HG02588 (cell line): ENCODE data around the gene PDE8A.

Source experiments
- ATAC-seq: cut with Tn5 transposase; IDR thresholded peaks from one replicate; pipeline ENCODE4 v1.9.1; 2021; ENCODE audit warnings: mild to moderate bottlenecking, moderate library complexity; ENCODE audit not compliant: unreplicated experiment

PDE8A gene

DNA sequence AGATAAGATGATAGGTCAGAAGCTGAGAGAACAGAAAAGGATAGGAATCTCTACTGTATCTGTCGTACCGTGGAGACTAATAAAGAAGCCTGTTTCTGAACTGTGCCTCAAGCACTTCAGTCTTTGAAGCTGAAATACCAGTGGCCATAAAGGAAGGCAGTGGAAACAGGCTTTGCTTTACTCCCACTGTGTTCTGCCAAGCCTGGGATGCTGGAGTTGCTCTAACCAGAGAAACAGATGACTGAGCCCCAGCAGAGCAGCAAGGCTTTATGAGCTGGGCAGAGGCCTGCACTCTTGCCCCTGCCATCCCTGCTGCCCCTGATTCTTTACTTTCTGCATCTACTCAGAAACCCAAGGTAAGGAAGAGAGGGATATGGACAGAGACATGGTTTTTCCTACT is 89.4 kb downstream of the PDE8A start:
- no peak for ATAC-seq

DNA sequence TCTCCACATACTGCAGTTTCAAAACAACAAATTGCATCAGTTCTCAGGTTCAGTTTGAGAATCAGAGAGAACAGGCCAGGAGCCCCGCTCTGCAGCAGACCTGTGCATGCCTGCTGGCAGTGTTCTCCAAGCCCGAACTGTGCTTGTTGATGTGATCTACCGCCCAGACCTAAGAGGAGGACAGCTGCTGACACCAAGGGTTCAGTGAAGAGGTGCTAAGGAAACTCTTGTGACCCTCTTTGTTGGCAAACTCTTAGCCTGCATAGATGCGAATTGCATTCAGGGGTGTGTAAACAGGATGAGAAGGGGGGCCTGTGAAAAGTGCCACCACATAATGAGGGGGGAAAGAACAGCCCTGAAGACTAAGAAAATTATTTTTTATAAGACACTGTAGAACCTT is 89.8 kb downstream of the PDE8A start:
- no peak for ATAC-seq

DNA sequence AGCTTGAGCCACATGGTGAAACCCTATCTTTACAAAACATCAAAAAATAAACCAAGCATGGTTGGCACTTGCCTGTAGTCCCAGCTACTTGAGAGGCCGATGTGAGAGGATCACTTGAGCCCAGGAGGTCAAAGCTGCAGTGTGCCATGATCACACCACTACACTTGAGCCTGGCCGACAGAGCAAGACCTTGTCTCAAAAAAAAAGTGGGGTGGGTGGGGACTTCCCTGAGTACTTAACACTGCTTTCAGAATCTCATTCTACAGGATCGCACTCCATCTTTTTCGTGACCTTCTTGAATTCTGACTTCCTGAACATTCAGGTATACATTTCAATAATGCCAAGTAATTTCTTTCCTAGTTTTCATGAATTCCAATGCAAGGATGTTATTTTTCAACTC is 91.3 kb downstream of the PDE8A start:
- ATAC-seq: no peak

DNA sequence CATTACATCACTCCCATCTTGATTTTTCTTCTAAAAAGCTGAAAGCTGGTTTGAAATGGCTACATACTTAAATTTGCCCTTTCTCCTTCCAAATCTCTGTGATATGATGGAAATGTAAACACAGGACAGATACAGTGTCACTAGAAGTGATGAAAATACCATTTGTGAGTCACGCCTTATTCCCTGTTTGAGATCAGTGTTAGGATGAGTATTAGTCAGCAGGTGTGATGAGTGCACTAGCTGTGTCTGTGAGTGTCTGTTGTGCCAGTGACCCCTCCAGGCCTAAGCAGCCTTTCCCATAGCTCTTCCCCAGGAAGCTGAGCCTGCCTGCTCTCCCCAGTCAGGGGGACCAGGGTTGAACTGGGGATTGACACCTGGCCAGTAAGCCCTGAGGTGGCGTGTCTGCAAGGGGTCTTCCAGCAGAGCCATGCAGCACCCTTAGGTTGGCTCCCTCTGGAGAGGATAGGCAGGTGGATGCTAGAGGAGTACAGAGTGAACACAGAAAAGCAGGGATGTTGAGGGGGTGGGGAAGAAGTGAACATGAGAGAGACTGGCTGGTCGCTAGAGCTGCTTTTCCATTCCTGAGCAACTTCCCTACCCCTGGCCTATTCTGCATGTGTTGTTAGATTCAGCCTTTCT is 92.0 kb downstream of the PDE8A start:
- ATAC-seq: peak; percentile 77

DNA sequence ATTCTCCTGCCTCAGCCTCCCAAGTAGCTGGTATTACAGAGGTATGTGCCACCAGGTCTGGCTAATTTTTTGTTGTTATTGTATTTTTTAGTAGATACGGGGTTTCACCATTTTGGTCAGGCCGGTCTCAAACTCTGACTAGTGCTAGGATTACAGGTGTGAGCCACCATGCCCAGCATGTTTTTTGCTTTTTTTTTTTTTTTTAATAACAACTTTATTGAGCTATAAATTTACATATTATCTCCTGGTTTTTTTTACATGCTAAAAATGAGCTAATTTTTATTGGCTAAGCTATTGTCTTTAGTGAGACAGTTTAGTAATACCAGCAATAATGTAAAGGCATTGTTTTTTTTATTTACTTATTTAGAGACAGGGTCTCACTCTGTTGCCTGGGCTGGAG is 105.2 kb downstream of the PDE8A start:
- no peak for ATAC-seq

DNA sequence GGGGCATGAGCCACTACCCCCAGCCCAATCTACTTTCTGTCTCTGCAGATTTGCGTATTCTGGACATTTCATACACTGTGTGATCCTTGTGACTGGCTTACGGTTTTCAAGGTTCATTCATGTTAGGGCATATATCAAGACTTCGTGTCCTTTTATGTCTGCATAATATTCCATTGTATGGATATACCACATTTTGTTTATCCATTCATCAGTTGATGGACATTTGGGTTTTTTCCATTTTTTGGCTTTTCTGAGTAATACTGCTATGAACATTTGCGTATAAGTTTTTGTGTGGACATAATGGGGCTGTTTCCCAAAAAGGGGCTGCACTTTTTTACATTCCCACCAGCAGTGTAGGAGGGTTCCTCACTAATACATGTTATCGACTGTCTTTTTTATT is 106.6 kb downstream of the PDE8A start:
- ATAC-seq: no peak

DNA sequence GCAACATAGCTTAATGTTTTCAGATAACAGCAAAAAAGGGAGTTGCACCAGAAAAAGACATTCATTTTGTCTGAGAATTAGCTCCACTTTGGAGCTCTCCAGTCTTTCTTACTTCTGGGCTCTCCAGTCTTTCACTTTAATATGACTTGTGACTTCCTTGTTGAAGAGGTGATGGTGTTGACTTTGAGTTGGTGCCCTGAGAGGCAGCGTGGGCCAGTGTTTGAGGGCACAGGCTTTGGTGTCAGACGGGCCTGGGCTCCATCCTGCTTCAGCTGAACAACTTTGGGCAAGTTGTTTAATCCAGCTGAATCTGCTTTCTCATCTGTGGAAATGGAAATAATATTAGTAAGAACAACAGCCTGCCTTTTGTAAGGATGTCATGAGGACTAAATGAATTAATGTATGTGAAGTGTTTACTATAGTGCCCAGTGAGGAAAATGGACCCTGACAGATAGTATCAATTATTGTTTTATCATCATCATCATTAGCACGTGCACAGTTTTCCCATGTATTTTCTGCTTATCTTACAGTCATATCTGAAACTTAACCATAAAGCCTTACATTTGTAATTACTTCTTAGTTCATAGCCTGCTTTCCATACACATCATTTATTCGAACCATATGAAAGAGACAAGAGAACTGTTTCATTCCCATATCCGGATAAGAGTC is 108.4 kb downstream of the PDE8A start:
- ATAC-seq: no peak

DNA sequence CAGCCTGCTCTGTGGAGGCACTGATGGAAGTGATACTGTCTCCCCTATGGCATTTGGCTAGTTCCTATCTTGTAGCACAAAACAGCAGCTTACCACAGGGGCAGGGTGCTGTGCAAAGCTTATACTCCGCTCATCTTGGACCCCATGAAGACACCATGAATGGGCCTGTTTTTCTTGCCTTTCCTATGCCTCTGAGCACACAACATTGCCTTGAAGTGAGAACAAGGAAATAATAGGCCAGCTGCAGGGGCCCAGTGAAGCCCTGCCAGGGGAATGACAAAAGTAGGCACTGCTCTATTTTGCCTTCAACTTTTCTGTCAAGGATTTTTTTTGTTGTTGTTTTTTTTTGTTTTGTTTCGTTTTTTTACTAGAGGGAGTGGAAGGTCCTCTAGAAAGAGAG is 110.3 kb downstream of the PDE8A start:
- no peak for ATAC-seq

DNA sequence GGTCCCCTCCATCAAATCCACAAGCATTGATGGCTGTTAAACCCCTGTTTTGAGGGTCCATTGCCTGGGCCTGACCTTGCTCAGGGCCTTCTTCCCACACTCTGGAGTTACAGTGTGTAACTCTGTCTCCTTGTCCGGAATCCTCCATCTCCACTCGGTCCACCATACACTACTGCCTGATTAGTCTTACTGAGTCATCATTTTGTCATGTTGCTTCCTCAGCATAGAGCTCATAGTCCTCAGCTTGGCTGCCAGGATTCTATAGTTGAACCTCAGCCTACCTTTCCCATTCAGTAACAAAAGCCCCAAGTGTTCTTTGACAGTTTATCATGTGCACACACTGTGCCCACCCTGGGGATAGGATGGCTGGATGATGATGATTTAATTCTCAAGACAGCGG is 113.0 kb downstream of the PDE8A start:
- ATAC-seq: no peak

DNA sequence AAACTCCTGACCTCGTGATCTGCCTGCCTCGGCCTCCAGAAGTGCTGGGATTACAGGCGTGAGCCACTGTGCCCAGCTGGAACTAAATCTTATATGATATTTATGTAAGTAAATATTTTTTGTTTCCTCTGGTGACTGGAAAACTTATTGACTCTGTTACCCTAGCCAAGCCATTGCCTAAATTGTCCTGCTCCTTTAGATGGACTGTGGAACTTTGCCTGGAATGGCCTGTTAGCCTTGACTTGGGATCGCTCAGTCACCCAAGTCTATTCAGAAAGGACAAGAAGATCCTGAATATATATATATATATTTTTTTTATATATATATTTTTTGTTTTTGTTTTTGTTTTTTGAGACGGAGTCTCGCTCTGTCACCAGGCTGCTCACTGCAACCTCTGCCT is 113.9 kb downstream of the PDE8A start:
- ATAC-seq: no peak

DNA sequence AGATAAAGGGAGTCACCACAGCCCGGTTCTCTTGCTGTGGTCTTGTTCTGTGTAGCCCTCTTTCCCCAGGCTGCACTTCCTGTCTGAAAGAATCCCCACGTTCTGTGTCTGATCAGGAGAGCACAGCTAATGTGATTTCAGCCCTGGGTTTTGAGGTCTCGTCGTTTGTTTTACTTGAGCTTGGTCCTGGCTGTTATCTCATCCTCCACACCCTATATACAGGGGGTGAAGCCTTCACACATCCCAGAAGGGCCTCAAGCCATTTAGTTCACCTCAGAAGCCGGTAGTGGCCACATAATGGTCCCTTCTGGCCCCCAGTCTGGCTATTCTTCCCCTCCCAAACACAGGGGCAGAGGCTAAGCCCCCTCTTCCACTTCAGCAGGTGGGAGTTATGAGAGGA is 115.6 kb downstream of the PDE8A start:
- ATAC-seq: no peak

DNA sequence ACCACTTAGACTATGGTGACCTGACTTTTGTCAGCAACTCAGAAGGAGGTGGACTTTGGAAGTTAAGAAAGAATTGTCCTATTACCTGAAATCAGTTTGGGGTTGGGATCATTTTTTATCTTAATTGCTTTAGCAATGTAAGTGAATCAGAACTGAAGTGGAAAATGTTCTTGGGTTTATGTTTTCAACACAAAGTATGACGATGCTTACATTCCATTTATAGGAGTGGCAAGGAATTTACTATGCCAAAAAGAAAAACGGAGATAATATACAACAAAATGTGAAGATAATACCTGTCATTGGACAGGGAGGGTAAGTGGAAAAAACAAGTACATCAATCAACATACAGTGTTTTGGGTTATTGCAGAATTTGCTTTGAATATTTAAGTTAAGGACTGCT is 116.1 kb downstream of the PDE8A start:
- ATAC-seq: no peak

DNA sequence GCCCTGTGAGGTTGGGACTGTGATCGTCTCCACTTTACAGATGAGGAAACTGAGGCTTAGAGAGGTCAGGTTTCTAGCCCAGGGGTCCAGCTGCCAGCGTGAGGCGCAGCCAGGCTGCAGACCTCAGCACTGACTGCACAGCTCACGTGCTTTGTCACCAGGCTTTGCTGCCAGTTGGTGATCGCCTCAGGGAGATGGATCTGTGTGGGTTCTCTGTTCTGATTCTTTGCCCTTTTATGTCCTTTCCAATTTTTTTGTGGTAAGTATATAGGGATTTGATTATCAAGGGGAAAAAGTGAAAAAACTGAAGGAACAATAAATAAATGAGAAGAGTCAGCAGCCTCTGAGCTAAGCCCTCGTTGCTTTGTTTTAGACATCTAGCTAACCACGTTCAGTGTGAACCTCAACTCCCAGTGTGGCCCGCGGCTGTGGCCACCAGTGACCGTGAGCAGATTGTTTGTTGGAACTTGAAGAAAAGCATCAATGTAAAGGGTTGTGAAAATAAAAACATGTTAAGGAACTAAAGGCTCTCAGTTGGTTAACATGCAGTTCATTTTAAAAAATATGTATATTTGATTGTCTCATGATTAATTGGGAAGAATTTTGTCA is 117.6 kb downstream of the PDE8A start:
- no peak for ATAC-seq

DNA sequence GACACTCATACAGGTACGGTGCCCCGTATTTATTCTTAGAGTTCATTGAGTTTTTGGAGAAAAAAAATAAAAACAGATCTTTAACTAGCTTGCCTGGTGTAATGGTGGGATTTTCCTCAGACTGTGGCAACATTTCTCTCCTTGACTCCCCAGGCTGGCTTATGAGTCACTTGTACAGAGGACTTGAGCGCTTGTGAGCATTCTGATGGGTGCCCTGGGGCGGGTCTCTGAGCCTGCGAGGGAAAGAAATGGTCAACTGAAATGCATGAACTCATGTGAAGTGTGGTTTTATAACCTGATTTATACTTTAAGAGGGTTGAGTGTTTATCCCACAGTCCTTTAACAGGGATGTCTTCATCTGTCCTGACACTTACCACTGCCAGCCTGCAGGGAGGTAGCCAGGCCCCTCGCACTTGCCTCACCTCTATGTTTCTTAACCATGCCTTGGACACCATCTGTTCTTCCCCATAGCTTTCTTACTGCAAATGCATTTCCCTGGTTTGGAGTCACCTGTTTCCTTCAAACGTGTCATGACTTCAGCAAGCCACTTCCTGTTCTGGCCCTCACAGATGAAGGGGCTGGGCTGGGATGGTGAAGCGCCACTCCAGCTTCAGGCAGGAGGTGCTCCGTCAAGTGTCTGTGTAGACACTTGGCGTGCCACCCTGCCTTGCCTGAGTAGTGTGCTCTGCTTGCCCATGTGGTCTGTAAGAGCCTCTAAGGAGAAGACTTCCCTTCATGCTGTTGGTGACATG is 118.7 kb downstream of the PDE8A start:
- ATAC-seq: no peak

DNA sequence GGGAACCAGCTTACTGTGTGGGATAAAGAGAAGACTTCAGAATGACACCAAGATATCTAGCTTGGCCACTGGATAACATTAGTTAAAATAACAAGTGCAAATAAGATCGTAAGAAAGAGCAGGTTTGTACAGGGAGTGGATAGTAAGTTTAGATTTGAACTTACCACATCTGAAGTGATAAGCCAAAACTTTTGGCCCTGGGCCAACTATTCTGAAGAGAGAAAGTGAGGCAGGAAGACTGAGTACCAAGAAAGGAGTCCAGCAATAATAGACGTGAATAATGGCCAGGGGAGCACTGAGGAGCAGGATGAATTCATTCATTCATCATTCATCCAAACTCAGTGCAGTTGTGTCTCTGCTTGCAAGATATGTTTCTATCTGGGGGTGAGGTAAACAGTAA is 122.9 kb downstream of the PDE8A start:
- ATAC-seq: no peak

DNA sequence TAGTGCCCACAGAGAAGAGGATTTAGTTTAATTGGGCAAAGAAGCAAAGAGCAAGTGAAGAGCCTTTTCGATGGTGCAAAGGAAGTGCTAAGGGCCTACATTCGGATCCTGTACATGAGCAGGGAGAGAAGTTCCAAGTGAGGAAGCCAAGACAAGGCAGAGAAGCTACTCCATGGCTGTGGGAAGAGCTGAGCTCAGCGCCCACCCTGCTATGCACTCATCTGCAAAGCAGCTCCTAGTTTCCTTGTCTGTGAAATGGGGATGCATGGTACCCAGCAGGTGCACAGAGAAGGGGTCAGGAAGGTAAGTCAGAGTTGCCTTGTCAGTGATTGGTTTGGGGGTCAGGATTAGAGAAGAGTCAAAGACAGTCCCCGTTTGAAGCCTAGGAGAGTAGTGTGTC is 126.5 kb downstream of the PDE8A start:
- ATAC-seq: no peak

DNA sequence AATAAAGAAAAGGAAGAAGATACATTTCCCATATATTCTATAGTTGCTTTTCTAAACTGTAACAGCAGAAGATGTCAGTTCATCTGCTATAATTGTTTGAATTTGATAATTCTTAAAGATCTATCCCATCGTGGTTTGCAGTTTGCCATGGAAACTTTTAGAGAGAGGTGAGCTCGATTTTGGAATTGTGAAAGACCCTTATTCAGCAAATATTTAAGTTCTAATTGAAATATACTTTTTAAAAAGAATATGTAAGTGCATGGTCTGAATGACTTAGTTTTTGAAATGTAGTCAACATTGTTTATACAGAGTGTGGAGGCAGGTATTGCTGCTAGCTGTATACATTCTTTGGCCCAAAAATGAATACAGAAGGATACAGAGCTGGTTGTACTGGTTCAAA is 127.7 kb downstream of the PDE8A start:
- no peak for ATAC-seq

DNA sequence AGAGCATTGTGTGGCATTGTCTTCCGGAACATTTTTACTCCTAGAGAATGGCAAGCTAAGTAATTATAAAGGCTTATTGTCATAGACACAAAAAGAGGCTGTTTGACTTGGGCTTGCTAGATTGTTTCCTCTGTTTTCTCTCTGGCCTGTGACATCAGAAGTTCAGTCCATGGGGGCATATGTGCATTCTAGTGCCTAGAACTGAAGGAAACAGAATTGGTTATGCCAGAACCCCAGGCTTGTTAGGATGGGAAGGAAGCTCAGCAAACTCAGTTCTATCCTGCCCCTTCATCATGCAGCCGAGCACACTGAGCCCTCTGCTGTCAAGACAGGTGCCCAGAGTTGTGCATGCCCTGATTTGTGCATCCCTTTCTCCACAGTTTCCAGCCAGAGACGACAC is 131.3 kb downstream of the PDE8A start:
- no peak for ATAC-seq

DNA sequence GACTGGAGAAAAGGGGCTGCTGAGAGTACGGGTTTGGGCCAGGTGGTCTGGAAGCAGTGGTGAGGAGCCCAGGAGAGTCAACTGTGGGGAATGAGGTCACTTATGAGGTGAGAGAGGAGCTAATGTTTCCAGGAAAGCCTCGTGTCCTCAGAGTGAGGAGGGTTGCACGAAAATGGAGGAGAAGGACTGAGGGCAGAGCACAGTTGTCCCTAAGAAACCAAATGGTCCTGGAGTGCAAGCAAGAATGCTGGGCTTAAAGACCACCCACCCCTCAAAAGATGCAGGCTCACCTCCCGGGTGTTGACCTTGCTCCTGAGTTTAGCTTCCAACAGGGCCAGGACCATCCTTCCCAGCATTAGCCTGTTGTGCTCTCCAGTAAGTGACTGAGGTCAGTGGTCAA is 133.2 kb downstream of the PDE8A start:
- no peak for ATAC-seq

DNA sequence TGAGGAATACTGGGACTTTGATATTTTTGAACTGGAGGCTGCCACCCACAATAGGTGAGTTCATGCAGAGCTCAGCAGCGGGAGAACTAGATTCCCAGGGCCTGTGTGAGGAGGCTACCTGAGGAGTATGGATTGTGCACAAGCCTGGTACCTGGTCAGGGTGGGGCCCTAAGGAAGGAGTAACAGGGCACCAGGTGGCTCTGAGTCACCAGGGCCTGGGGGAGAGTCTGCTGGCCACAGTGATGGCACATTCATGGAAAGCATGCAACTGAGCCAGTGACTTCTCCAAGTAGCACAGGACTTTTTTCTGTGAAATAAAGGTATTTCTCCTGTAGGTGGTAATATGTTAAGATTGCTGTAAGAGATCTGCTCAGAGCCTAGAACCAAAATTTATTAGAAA is 134.4 kb downstream of the PDE8A start:
- no peak for ATAC-seq

DNA sequence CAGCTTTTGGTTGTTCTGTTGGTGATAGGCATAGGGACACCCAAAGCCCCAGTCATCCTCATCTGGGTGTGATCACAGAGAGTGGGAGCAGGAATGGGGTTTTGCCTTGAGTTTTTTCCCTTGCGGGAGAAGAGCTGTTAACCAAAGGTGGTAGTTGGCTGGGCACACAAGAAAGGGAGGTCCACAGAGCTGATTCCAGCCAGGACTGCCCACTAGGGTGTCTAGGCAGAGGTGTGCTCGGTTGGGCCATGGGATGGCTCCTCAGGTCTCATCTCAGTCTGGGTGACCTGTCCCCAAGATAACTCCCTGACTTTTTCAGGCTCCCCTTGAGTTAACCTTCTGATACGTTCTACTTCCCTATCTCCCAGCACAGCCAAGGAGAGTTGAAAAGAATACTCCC is 134.8 kb downstream of the PDE8A start:
- no peak for ATAC-seq
